Endothelial cell of umbilical vein (primary cell): ENCODE measurements around the gene PIBF1. TPM values are rescaled to one million over a fixed set of nuclear protein-coding genes. Genes with fewer than 3 reads are reported as not detected.

Experiments
- BruUV-seq: library from RNA; stranded (reverse); fragments of 400-500 nt; replicated peaks from 2 replicates; lab custom pipeline; 2021; lab: Mats Ljungman, UMichigan
- CTCF ChIA-PET: fragments of 300-600, 350-600 bp; sonication (Branson Sonifier 250); formaldehyde crosslinking; loops from one replicate; lab custom pipeline; 2021; ENCODE audit warnings: antibody characterized with exemption, inconsistent platforms; lab: Charles Lee
- POLR2A ChIA-PET: fragments of 300-600, 350-600 bp; sonication (Branson Sonifier 250); formaldehyde crosslinking; loops from one replicate; lab custom pipeline; 2021; ENCODE audit warnings: antibody characterized with exemption, inconsistent platforms; lab: Charles Lee
- DNase-seq: peaks from one replicate; pipeline ENCODE4 v3.0.0-alpha.2; 2011; ENCODE audit warnings: low read depth, low spot score
- FAIRE-seq: peaks from 2 replicates; lab custom pipeline; 2011; peaks lifted over from hg19 to GRCh38; lab: Jason Lieb, UNC
- H2AFZ ChIP-seq: 2 replicates; pipeline ENCODE4 v1.6.0; 2012; ENCODE audit warnings: low read depth, low read length, control low read depth, inconsistent platforms
- H3K27ac ChIP-seq: 2 replicates; pipeline ENCODE4 v1.5.1; 2011; ENCODE audit warnings: low read depth, mild to moderate bottlenecking, control low read depth, low read length, moderate library complexity; ENCODE audit not compliant: insufficient read depth
- H3K27me3 ChIP-seq, 2 experiments: 2 replicates each; pipeline versions ENCODE4 v1.6.0 to v1.6.1; 2011; ENCODE audit warnings: low read length in 2 of 2, mixed read lengths in 1 of 2; ENCODE audit not compliant: control insufficient read depth in 2 of 2, insufficient read depth in 2 of 2
- H3K36me3 ChIP-seq, 2 experiments: 2 replicates in 1 of 2; 3 replicates in 1 of 2; pipeline ENCODE4 v1.5.1; 2011; ENCODE audit warnings: low read length in 2 of 2, mild to moderate bottlenecking in 1 of 2, moderate library complexity in 1 of 2; ENCODE audit not compliant: control insufficient read depth in 2 of 2, insufficient read depth in 2 of 2; ENCODE audit errors: extremely low read depth in 1 of 2
- H3K4me1 ChIP-seq: 3 replicates; pipeline ENCODE4 v1.5.1; 2011; ENCODE audit warnings: mild to moderate bottlenecking, low read length; ENCODE audit not compliant: control insufficient read depth, insufficient read depth; ENCODE audit errors: extremely low read depth
- H3K4me2 ChIP-seq: 2 replicates; pipeline ENCODE4 v1.6.1; 2011; ENCODE audit warnings: low read length, control low read depth, mixed read lengths; ENCODE audit not compliant: insufficient read depth
- H3K4me3 ChIP-seq, 3 experiments: fragments of 200-600 bp in 1 of 3; sonication (generic), shearing (Covaris generic) in 1 of 3; replicated peaks in 1 of 3; 2 replicates each; pipeline ENCODE4 v1.5.1; 2011 to 2016; ENCODE audit warnings: control low read depth in 3 of 3, low read length in 3 of 3, mild to moderate bottlenecking in 2 of 3, inconsistent platforms in 1 of 3, low read depth in 1 of 3, moderate library complexity in 1 of 3; ENCODE audit not compliant: insufficient read depth in 1 of 3
- H3K79me2 ChIP-seq: 2 replicates; pipeline ENCODE4 v1.6.0; 2012; ENCODE audit warnings: low read length, inconsistent platforms; ENCODE audit not compliant: control insufficient read depth, insufficient read depth
- H3K9ac ChIP-seq: replicated peaks from 2 replicates; pipeline ENCODE3; 2011; ENCODE audit warnings: low read length, control low read depth; ENCODE audit not compliant: insufficient read depth; ENCODE audit errors: extremely low read depth
- H3K9me1 ChIP-seq: replicated peaks from 3 replicates; pipeline ENCODE4 v1.6.0; 2011; ENCODE audit warnings: mild to moderate bottlenecking, low read length; ENCODE audit not compliant: control insufficient read depth, insufficient read depth; ENCODE audit errors: extremely low read depth
- H3K9me3 ChIP-seq: replicated peaks from 2 replicates; pipeline ENCODE4 v1.5.1; 2012; ENCODE audit warnings: low read length, inconsistent platforms; ENCODE audit not compliant: control insufficient read depth, insufficient read depth
- H4K20me1 ChIP-seq: replicated peaks from 2 replicates; pipeline ENCODE3; 2011; ENCODE audit warnings: mild to moderate bottlenecking, low read length; ENCODE audit not compliant: control insufficient read depth, insufficient read depth; ENCODE audit errors: extremely low read depth
- CTCF ChIP-seq, 2 donors: IDR thresholded peaks; 1 replicate in 1 of 2; 2 replicates in 1 of 2; pipeline ENCODE4 v1.5.1; 2011; ENCODE audit warnings: low read length in 2 of 2, mild to moderate bottlenecking in 2 of 2, moderate library complexity in 2 of 2, control low read depth in 1 of 2, inconsistent platforms in 1 of 2, low read depth in 1 of 2; ENCODE audit not compliant: insufficient read depth in 1 of 2; ENCODE audit errors: extremely low read depth in 1 of 2
- EZH2 ChIP-seq: IDR thresholded peaks from 2 replicates; pipeline ENCODE4 v1.6.1; 2012; ENCODE audit warnings: borderline replicate concordance, low read depth, mild to moderate bottlenecking, moderate library complexity, low read length, inconsistent platforms; ENCODE audit not compliant: severe bottlenecking
- FOS ChIP-seq: IDR thresholded peaks from 2 replicates; pipeline ENCODE4 v1.6.1; 2011; ENCODE audit warnings: mild to moderate bottlenecking, low read length, moderate library complexity, borderline replicate concordance; ENCODE audit not compliant: insufficient read depth
- GATA2 ChIP-seq: IDR thresholded peaks from 2 replicates; pipeline ENCODE4 v1.7.0; 2011; ENCODE audit warnings: low read depth, mild to moderate bottlenecking, moderate library complexity, mixed read lengths, low read length; ENCODE audit not compliant: insufficient read length, insufficient read depth
- JUN ChIP-seq: IDR thresholded peaks from 2 replicates; pipeline ENCODE4 v1.6.1; 2011; ENCODE audit warnings: borderline replicate concordance, low read depth; ENCODE audit not compliant: insufficient read length, insufficient read depth
- MAX ChIP-seq: IDR thresholded peaks from 2 replicates; pipeline ENCODE4 v1.6.1; 2011; ENCODE audit not compliant: insufficient read depth, insufficient read length
- POLR2A ChIP-seq: IDR thresholded peaks from 2 replicates; pipeline ENCODE4 v1.6.1; 2012; ENCODE audit warnings: low read depth, mild to moderate bottlenecking, control low read depth, low read length
- POLR2AphosphoS5 ChIP-seq: IDR thresholded peaks from 2 replicates; pipeline ENCODE4 v1.6.1; 2012; ENCODE audit warnings: low read depth, mild to moderate bottlenecking, control low read depth, low read length, moderate library complexity; ENCODE audit not compliant: insufficient read depth
- dilution Hi-C: fragments of 300-500 bp; cut with MboI; formaldehyde crosslinking; loops from one replicate; pipeline ENCODE4 v1.15.0; 2019; ENCODE audit warnings: low sequenced_read_pairs; ENCODE audit not compliant: extremely low pct_ligation_motif_present
- intact Hi-C: fragments of 100-400 bp; cut with micrococcal nuclease; formaldehyde crosslinking; loops from one replicate; pipeline ENCODE4 v1.10.0; 2022
- polyA plus RNA-seq, 4 experiments: library from polyadenylated mRNA; depleted of rRNA in 3 of 4; stranded (reverse) in 3 of 4; unstranded in 1 of 4; fragments of >200 nt; gene quantifications; 2 replicates each; pipeline versions ENCODE4 v1.2.1 to v1.2.3, GENCODE V29; 2011 to 2012; ENCODE audit warnings: missing spikeins in 1 of 4
- total RNA-seq: library from RNA; stranded (reverse); gene quantifications from 2 replicates; pipeline ENCODE4 v1.2.3, GENCODE V29; 2021

The PIBF1 gene
- total and polyA plus RNA-seq, 2 donors (not counting 3 experiments of a cell fraction or from before 2014, with no cell fraction given): 1.4 to 18.4 TPM

GRCh38 chr13:72920097-72920496, 138.2 kb downstream of the PIBF1 start:
- BruUV-seq: no TSS peak
- Histone ChIP-seq H3K4me2 (no peak overlapping the region), H3K4me1 (no peaks in the 10 kb centered on the region), H3K9me3 (no peaks in the 10 kb centered on the region), H3K4me3 (no peak overlapping the region), H2AFZ (no peak overlapping the region), H3K27me3 (no peaks in the 10 kb centered on the region), H4K20me1 (no peaks in the 10 kb centered on the region), H3K9ac (no peak overlapping the region), H3K27ac (no peak overlapping the region), H3K79me2 (no peaks in the 10 kb centered on the region), H3K36me3 (peaks cover 0 to 2% of the 10 kb centered on the region in 2 experiments), H3K9me1 (no peaks in the 10 kb centered on the region)
- no peak for TF ChIP-seq CTCF (IDR thresholded peaks at IDR 0.05; ENCODE audit: extremely low read depth in 1 of 2, insufficient read depth in 1 of 2, low read depth in 1 of 2, low read length in 2 of 2)
- no peak for TF ChIP-seq MAX
- no peak for TF ChIP-seq JUN
- TF ChIP-seq POLR2A: no peak
- TF ChIP-seq EZH2: no peak
- TF ChIP-seq FOS: no peak
- TF ChIP-seq GATA2: no peak
- TF ChIP-seq POLR2AphosphoS5: no peak
- intact Hi-C loops (no loop called here), dilution Hi-C loops (no loop called here)
- DNase-seq (no peak), FAIRE-seq (no peak)
- ChIA-PET CTCF (no interaction called here), POLR2A (no interaction called here)
